Fibroblast of lung (primary cell): ENCODE data around the gene LZTR1. TPM values are rescaled to one million over a fixed set of nuclear protein-coding genes. Genes with fewer than 3 reads are reported as not detected.
A peak's percentile ranks its signal among the peaks of the same experiment; 100 is the strongest.

ENCODE experiments used
- DNase-seq, 2 donors: peaks; one replicate each; pipeline versions ENCODE4 v3.0.0 to v3.0.0-alpha.2; 2010; ENCODE audit warnings: low read depth in 2 of 2
- H2AFZ ChIP-seq: 2 replicates; pipeline ENCODE4 v1.5.1; 2012; ENCODE audit warnings: low read length, control low read depth, inconsistent platforms
- H3K27ac ChIP-seq: 2 replicates; pipeline ENCODE4 v1.5.1; 2011; ENCODE audit warnings: low read length, control low read depth; ENCODE audit not compliant: insufficient read depth
- H3K27me3 ChIP-seq: 2 replicates; pipeline ENCODE4 v1.5.1; 2011; ENCODE audit warnings: mild to moderate bottlenecking, low read length; ENCODE audit not compliant: control insufficient read depth, insufficient read depth
- H3K36me3 ChIP-seq: 2 replicates; pipeline ENCODE4 v1.5.1; 2011; ENCODE audit warnings: low read length; ENCODE audit not compliant: control insufficient read depth, insufficient read depth
- H3K4me1 ChIP-seq: 2 replicates; pipeline ENCODE4 v1.5.1; 2011; ENCODE audit warnings: low read length; ENCODE audit not compliant: control insufficient read depth, insufficient read depth; ENCODE audit errors: extremely low read depth
- H3K4me2 ChIP-seq: 2 replicates; pipeline ENCODE4 v1.5.1; 2011; ENCODE audit warnings: low read length, control low read depth; ENCODE audit not compliant: insufficient read depth; ENCODE audit errors: extremely low read depth
- H3K4me3 ChIP-seq, 4 experiments: fragments of 200-600 bp in 1 of 4; sonication (generic) in 1 of 4; replicated peaks in 1 of 4; 2 replicates each; pipeline ENCODE4 v1.5.1; 2011 to 2016; ENCODE audit warnings: low read length in 4 of 4, low read depth in 3 of 4, mild to moderate bottlenecking in 3 of 4, control low read depth in 2 of 4, inconsistent platforms in 1 of 4, mixed read lengths in 1 of 4; ENCODE audit not compliant: insufficient read depth in 1 of 4; ENCODE audit errors: control extremely low read depth in 1 of 4
- H3K79me2 ChIP-seq: 2 replicates; pipeline ENCODE4 v1.5.1; 2012; ENCODE audit warnings: mild to moderate bottlenecking, low read length, inconsistent platforms; ENCODE audit not compliant: control insufficient read depth, insufficient read depth
- H3K9ac ChIP-seq: 2 replicates; pipeline ENCODE4 v1.5.1; 2011; ENCODE audit warnings: mild to moderate bottlenecking, low read length, control low read depth; ENCODE audit not compliant: insufficient read depth
- H3K9me3 ChIP-seq: 2 replicates; pipeline ENCODE4 v1.5.1; 2012; ENCODE audit warnings: low read depth, low read length; ENCODE audit not compliant: control insufficient read depth, insufficient read depth
- H4K20me1 ChIP-seq: 2 replicates; pipeline ENCODE4 v1.5.1; 2011; ENCODE audit warnings: low read length; ENCODE audit not compliant: control insufficient read depth, insufficient read depth; ENCODE audit errors: extremely low read depth
- EZH2 ChIP-seq: IDR thresholded peaks from 2 replicates; pipeline ENCODE4 v1.5.1; 2012; ENCODE audit warnings: low read length, control low read depth, mild to moderate bottlenecking; ENCODE audit errors: missing control alignments
- polyA plus RNA-seq, 2 donors: library from polyadenylated mRNA; depleted of rRNA in 1 of 2; stranded (reverse) in 1 of 2; unstranded in 1 of 2; fragments of >200 nt; gene quantifications; 2 replicates each; pipeline ENCODE4 v1.2.1, GENCODE V29; 2011 to 2012; ENCODE audit warnings: missing spikeins in 1 of 2
- total RNA-seq: library from RNA; depleted of rRNA; stranded (reverse); fragments of >200 nt; gene quantifications from 2 replicates; pipeline ENCODE4 v1.2.1, GENCODE V29; 2014
- TF ChIP-seq, protein P1 (sequence below), 2 donors: IDR thresholded peaks in 1 of 2; conservative IDR thresholded peaks in 1 of 2; 1 replicate in 1 of 2; 2 replicates in 1 of 2; pipeline ENCODE4 v1.5.1; 2011 to 2012; ENCODE audit warnings: low read length in 2 of 2, control low read depth in 1 of 2, inconsistent platforms in 1 of 2, low read depth in 1 of 2, mild to moderate bottlenecking in 1 of 2

Gene LZTR1
- total and polyA plus RNA-seq, 2 donors (not counting 1 experiment from before 2014, with no cell fraction given) = 27.4 to 75.8 TPM

DNA sequence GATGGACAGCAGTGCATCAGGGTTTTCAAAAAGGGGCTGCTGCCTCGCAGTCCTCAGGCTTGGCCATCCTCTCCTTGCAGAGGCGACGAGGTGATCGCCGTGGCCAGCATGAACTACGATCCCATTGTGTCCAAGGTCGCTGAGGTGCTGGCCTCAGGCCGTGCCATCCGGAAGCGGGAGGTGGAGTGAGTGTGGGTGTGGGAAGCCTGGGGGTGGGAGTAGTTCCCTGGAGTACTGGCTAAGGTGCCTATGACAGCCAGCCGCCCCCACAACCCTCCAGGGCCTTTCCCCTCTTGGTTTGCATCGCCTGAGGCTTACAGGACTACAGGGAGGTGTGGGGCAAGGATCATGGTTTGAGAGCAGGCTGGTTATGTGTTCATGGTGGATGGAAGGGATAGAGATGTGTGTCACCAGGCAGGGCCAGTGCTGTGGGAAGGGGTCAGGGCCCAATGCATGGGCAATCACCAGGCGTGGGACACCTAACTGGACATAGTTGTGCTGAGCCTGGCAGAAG is 2.1 kb upstream of the LZTR1 start:
- Histone ChIP-seq H3K4me3 (peak overlapping the region in 3 of 4 experiments; percentile 6 to 47 (median 32)), H3K27ac (no peak overlapping the region), H2AFZ (peak overlapping the region; percentile 69), H4K20me1 (no peaks in the 10 kb centered on the region), H3K79me2 (peaks cover 15% of the 10 kb centered on the region), H3K36me3 (peaks cover 2% of the 10 kb centered on the region), H3K4me1 (peaks cover 11% of the 10 kb centered on the region), H3K27me3 (no peaks in the 10 kb centered on the region), H3K4me2 (peak overlapping the region; percentile 73), H3K9me3 (peaks cover 2% of the 10 kb centered on the region), H3K9ac (no peak overlapping the region)
- DNase-seq = no peak
- TF ChIP-seq EZH2 = no peak

DNA sequence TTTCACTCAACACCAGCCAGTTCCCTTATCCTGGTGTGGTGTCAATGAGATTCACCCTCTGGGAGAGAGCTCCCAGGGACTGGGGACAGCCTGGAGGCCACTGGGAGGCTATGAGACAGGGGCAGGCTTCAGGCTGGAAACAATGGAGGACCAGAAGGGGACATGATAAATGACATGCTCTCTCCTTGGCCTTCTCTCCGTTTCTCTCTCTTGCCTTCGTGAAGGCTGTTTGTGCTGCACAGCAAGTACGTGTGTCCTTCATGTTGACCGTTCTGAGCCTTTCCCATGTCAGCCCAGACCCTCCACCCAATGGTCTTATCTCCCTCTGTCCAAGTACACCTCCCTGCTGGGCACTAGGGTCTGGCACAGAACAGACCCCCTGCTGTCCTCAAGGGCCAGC is 1.6 kb upstream of the LZTR1 start:
- H3K9me3 ChIP-seq = peaks cover 2% of the 10 kb centered on the region
- H3K36me3 ChIP-seq = peaks cover 4% of the 10 kb centered on the region
- TF ChIP-seq, protein P1, sequence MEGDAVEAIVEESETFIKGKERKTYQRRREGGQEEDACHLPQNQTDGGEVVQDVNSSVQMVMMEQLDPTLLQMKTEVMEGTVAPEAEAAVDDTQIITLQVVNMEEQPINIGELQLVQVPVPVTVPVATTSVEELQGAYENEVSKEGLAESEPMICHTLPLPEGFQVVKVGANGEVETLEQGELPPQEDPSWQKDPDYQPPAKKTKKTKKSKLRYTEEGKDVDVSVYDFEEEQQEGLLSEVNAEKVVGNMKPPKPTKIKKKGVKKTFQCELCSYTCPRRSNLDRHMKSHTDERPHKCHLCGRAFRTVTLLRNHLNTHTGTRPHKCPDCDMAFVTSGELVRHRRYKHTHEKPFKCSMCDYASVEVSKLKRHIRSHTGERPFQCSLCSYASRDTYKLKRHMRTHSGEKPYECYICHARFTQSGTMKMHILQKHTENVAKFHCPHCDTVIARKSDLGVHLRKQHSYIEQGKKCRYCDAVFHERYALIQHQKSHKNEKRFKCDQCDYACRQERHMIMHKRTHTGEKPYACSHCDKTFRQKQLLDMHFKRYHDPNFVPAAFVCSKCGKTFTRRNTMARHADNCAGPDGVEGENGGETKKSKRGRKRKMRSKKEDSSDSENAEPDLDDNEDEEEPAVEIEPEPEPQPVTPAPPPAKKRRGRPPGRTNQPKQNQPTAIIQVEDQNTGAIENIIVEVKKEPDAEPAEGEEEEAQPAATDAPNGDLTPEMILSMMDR (conservative IDR thresholded peaks at IDR 0.05 in 1 of 2, IDR thresholded peaks at IDR 0.05 in 1 of 2; ENCODE audit: low read depth in 1 of 2, low read length in 2 of 2) = no peak
- TF ChIP-seq EZH2 = no peak
- no peak overlapping the region for H3K27ac ChIP-seq
- no peak overlapping the region for H2AFZ ChIP-seq
- no peak overlapping the region for H3K4me3 ChIP-seq
- H3K4me2 ChIP-seq = no peak overlapping the region
- peaks cover 11% of the 10 kb centered on the region for H3K4me1 ChIP-seq
- no peak overlapping the region for H3K9ac ChIP-seq
- H3K27me3 ChIP-seq = no peaks in the 10 kb centered on the region
- no peak for DNase-seq
- H4K20me1 ChIP-seq = no peaks in the 10 kb centered on the region
- H3K79me2 ChIP-seq = peaks cover 15% of the 10 kb centered on the region

DNA sequence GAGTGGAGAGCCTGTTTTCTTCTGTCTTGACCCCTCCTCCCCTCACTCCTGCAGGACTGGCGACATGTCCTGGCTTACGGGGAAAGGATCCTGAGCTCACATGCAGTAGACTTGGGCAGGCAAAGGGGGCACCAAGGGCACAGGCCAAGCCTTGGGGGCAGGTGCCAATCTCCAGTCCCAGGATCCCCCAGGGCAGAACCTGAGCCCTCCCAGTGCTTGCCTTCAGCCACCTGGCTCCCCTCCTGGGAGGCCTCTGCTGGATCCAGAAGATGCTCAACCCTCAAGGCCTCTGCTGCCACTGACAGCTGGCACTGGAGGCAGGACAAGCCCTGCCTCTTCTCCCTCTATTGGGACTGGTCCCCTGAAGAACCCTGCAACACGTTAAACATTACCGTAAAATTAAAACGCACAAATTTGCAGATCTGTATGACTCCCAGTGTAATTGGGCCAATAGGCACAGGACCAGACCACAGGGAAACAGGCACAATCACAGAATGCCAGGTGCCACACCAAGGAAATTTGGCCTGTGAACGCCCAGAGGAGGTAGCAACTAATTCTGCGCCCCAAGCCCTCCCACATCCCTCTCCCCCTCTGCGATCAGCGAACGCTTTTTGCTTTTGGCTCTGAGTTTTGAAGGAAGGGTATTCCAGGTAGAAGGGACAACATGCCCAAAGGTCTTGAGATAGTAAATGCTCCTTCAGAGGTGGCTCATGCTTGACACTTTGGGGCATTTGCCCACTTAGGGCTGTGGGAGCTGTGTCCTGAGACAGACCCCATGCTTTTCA is 967 bp upstream of the LZTR1 start:
- H3K9ac ChIP-seq = peak overlapping the region; percentile 91
- H3K9me3 ChIP-seq = peaks cover 2% of the 10 kb centered on the region
- peak overlapping the region; percentile 96 for H3K4me2 ChIP-seq
- no peak for DNase-seq
- peak overlapping the region; percentile 82 to 98 (median 90) for H3K4me3 ChIP-seq
- peaks cover 11% of the 10 kb centered on the region for H3K4me1 ChIP-seq
- H4K20me1 ChIP-seq = no peaks in the 10 kb centered on the region
- TF ChIP-seq, protein P1 (conservative IDR thresholded peaks at IDR 0.05 in 1 of 2, IDR thresholded peaks at IDR 0.05 in 1 of 2; ENCODE audit: low read depth in 1 of 2, low read length in 2 of 2) = no peak
- no peak for TF ChIP-seq EZH2
- H3K79me2 ChIP-seq = peaks cover 15% of the 10 kb centered on the region
- peak overlapping the region; percentile 92 for H2AFZ ChIP-seq
- peak overlapping the region; percentile 87 for H3K27ac ChIP-seq
- no peaks in the 10 kb centered on the region for H3K27me3 ChIP-seq
- H3K36me3 ChIP-seq = peaks cover 4% of the 10 kb centered on the region
